NCI-H446 (cell line): ENCODE measurements around the gene FAM53A.
A peak's percentile ranks its signal among the peaks of the same experiment; 100 is the strongest.

Experiments
- DNase-seq, 2 experiments: peaks; one replicate each; lab custom pipeline; 2025; lab: John Stamatoyannopoulos, UW

FAM53A gene

GRCh38 chr4:1639299-1639868, 44.7 kb downstream of the FAM53A start:
- DNase-seq, result no peak

DNA sequence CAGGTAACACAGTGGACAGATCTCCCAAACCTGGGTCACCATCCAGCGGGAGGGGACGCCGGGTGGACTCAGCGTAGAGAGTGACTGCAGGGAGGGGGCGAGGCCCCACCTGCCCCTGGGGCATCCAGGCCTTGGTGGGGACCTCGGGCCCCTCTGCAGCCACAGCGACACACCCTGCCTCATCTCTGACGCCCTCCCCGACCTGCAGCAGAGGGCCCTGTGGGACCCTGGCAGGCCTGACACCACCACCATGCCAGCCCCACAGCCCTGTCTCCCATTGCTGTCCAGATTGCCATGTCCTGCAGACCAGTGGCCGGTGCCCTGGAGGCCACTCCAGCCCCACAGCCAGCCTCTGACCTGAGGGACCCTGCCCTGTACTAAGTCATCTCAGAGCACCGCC, 45.2 kb downstream of the FAM53A start:
- DNase-seq, result no peak

GRCh38 chr4:1638272-1638598, 45.9 kb downstream of the FAM53A start:
- no peak for DNase-seq

DNA sequence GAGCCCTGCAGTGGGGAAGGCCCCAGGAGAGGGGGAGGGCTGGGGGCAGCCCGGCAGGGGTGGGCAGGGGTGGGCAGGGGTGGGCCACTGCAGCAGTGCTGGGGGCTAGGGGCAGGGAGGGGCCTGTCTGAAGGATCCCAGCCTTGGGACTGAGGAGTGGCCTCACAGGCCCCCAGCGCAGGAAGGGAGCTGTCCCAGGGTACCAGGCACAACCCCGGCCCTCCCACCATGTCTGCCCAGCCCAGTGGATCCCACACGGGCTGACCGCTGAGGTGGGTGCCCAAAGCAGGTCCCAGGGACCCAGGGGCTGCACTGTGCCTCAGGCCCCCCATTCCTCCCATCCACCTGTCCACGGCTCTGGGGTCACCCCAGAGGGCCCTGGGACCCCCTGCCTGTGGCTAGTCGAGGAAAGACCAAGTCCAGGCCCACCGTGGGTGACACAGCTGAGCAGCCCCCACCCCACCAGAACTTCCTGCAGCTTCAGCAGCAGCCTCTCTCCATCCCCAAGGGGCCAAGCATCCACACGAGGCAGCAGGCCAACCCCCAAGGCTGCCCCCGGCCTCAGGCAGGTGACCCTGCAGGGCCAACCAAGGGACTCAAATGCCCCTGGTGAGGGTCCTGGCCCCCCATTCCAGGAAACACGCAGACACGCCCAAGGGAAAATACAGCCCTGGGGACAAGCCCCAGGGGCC, 46.4 kb downstream of the FAM53A start:
- DNase-seq, result no peak

DNA sequence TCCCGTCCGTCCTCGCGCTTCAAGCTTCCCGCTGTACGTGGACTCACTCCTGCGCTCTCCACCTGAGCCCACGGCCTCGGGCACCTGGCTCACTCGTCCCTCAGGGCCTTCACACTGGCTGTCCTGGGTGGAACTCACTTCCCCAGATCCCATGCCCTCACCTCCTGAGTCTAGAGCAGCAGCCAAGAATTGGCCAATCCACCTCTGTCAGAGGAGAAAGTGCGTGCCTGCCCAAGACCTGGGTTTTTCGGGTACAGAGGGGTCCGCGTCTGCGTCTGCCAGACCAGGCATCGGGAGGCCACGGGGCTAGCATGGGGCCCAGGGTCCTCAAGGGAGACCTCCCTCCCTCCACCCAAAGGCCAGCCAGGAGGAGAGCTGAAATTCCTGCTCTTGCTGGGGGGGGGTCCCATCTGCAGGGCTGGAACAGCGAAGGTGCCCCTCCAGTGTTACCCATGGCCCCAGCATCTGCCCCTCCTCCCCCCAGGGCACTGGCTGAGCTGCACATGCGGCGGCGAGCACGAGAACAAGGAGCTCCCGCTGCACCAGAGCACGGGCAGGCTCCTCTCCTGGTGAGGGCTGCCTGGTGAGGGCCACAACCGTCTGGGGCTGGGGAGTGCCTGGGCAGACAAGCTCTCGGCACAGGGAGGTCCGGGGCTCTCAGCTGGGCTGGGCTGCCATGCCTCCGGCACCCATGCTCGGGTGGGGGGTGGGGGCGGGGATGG, 47.5 kb downstream of the FAM53A start:
- no peak for DNase-seq

DNA sequence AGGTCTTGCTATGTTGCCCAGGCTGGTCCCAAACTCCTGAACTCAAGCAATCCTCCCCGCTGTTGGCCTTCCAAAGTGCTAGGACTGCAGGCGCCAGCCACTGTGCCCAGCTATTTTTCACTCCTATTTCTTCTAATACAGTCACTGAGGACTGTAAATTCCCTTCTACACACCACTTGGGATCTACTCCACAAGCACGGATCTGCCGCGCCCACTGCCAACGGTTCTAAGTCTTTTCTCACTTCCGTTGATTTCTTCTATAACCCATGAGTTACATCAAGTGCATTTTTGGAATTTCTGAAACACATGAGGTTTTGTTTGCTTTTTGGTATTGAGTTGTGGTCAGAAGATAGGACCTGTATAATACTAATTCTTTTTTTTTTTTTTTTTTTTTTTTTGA, 48.6 kb downstream of the FAM53A start:
- no peak for DNase-seq

GRCh38 chr4:1633993-1634392, 50.1 kb downstream of the FAM53A start:
- DNase-seq, result no peak

DNA sequence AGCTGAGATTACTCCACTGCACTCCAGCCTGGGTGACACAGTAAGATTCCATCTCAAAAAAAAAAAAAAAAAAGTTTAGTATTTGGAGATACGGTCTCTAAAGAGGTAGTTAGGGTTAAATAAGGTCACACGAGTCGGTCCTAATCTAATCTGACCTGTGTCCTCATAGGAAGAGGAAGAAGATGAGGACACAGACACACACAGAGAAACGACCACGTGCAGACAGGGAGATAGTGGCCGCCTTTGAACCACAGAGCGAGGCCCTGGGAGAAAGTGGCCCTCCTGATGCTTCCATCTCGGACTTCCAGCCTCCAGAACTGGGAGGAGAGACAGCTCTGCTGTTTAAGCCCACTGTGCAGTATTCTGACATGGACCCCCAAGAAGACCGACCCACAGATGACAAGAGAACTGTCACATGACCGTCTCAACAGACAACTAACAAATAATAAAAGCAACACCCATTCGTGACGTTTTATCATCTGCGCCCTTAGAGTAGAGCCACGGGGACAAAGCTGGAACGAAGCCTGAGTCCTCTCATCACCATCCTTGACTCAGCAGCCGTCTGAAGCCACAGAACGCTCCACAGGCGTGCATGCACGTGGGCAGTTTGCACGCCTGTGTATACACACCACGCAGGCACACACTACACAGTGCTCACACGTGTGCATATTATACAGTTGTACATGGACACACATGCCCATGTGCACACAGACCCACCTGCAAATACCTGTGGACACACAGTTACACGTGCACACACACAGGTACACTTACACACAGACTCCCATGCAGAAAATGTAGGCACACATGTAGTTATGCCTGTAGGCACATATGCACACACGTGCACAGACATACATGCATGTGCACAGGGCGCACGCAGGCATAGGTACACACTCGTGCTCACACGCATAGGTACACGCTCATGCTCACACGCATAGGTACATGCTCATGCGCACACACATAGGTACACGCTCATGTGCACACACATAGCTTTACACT, 51.7 kb downstream of the FAM53A start:
- no peak for DNase-seq

DNA sequence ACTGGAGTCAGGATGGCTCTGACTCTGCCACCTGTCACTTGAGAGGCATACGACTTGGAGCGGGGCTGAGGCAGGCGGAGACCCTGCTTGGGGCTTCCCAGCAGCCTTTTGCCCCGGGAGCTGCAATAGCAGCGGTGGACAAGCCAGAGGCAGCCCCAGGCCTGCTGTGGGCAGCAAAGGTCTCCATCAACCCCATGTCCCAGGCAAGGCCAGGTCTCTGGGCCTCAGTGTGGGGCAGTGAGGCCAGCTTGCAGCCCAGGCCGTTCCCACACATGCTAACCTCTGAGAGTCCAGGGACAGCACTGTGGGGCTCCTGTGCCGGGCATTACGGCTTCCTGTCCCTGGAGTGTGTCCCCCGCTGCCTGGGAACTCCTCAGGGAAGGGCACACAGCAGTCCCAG, 53.0 kb downstream of the FAM53A start:
- DNase-seq, result no peak

- no peak for DNase-seq
These were observed 53.8 kb downstream of the FAM53A start for GRCh38 chr4:1630266-1630665.

DNA sequence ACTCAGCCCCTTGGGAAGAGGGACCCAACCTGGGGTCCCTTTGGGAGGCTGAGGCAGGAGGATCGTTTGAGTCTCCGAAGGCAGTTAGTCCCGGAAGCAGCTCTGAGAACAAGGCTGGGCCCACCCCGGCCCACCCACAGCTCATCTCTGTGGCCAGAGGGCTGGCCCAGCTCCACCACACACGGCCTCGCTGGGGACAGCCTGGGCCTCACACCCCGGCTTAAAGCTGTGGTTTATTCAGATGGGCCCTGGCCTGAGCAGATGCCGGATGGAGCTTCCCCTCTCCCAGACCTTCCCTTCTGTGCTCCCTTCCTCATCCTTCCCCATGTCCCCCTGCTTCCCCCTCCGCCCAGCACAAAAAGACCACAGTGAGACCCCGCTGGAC, 54.4 kb downstream of the FAM53A start:
- no peak for DNase-seq

DNA sequence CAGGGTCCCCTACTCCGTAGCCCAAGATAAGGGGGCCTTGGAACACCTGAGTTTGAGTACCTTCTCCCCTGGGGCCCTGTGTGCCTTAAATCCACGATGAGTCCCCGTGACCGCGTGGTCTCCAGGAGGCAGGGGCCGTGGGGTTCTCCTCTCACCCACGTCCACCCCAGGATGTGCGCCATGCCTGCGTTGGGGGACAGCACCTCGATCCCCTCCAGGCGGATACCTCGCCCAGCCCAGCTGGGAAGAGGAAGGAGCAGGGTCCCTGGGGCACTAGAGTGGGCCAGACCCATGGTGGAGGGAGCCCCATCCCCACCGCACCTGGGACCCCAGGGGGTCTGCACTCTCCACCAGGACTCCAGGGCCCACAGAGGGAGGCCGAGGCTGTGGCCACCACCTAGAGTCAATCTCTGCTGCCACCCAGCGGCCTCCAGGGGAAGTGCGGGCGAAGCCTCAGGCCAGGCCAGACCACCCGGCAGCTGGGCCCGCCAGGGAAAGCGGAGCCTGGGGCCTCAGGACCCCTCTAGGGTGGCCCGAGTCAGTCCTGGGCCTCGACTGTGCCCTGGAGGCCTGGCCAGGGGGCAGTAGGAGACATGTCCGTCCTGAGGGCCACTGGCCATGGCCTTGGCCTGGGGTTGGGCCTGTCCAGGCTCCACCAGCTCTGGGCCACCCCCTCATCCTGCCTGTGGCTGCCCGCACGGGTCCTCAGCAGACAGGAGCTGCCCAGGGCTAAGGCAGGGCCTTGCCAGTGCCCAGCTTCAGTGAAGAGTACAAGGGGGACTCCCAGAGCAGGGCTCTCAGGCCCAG, 55.0 kb downstream of the FAM53A start:
- peak in 1 of 2 experiments; percentile 38 for DNase-seq

- DNase-seq, result no peak
These were observed 56.4 kb downstream of the FAM53A start for GRCh38 chr4:1627417-1628313.

GRCh38 chr4:1626941-1627340, 57.2 kb downstream of the FAM53A start:
- DNase-seq, result no peak

GRCh38 chr4:1626151-1626550, 58.0 kb downstream of the FAM53A start:
- DNase-seq, result no peak

DNA sequence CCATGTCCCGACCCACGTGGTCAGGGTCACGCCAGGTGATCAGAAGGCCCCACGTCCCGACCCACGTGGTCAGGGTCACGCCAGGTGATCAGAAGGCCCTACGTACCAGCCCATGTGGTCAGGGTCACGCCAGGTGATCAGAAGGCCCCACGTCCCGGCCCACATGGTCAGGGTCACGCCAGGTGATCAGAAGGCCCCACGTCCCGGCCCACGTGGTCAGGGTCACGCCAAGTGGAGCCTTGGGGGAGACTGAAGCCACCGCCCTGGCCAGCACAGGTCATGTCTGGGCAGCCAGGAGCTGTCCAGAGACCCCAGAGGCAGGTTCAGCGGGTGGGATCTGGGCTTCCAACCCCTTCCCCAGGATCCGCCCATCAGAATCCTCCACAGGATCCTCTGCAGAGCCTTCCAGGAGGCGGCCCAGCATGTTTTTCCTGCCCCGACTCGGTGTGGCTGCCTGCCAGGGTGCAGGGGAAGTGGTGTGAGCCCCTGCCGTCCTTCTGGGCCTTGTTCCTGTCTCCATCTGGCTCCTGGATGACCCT, 58.4 kb downstream of the FAM53A start:
- no peak for DNase-seq

- DNase-seq, result no peak
These were observed 59.6 kb downstream of the FAM53A start for GRCh38 chr4:1624519-1624910.

DNA sequence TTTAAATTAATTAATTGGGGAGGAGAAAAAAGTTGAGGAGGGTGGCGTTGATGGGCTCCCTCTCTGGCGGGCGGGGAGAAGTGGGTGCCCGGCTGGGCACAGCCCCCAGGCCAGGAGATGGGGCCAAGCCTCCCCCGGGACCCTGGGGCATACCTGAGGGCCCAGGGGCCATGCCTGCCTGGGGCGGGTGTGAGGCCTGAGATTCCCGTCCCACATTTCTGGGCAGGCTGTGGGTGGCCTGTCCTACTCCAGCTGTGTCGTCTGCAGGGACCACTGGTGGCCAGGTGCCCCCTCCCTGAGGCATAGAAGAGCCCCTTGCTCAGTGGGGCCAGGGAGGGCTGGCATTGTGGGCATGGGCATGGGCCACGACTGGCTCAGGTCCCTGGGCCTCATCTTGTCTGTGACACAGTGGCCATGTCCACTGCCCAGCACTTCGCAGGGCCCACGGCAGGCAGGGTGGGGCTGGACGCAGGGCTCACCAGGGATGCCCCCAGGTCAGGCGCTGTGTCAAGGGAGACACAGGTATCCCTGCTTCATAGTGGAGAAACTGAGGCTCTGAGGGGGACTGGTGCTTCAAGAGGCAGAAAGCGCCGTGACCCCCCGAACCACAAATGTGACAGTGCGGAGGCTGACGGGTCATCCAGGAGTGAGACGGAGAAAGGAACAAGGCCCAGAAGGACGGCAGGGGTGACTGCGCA, 60.1 kb downstream of the FAM53A start:
- no peak for DNase-seq

- no peak for DNase-seq
These were observed 60.7 kb downstream of the FAM53A start for GRCh38 chr4:1623400-1623799.

DNA sequence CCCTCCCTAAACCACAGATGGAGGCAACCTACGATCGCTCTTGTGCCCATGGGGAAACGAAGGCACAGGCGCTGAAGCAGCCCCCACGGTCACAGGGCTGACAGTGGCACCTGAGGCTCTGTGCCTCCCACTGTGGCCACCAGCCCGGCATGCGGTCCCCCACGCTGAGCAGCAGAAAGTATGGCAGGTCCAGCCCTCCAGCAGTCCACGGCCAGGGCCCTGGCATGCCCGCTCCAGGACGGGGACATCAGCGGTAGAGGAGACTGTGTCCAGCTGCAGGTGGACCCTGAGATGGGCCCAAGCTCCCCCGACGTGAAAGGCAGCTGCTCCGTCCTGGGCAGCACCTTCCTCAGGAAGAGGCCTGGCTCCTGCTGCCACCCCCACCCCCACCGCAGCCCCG, 61.2 kb downstream of the FAM53A start:
- no peak for DNase-seq
